SJSA1 (cell line): ENCODE data around the gene WDR91. TPM values are rescaled to one million over a fixed set of nuclear protein-coding genes. Genes with fewer than 3 reads are reported as not detected.

Source experiments
- DNase-seq, 2 experiments: peaks; one replicate each; pipeline ENCODE4 v3.0.0-alpha.2; 2015 to 2020; ENCODE audit warnings: low spot score in 2 of 2, low read depth in 1 of 2
- H3K27ac ChIP-seq: fragments of 250-450 bp; sonication (Bioruptor Pico); 2 replicates; pipeline ENCODE4 v1.5.1; 2020; ENCODE audit warnings: mild to moderate bottlenecking, moderate library complexity
- H3K27me3 ChIP-seq: fragments of 250-450 bp; sonication (Bioruptor Pico); replicated peaks from 2 replicates; pipeline ENCODE4 v1.5.1; 2020; ENCODE audit warnings: mild to moderate bottlenecking, moderate library complexity
- H3K36me3 ChIP-seq: fragments of 250-450 bp; sonication (Bioruptor Pico); 2 replicates; pipeline ENCODE4 v1.5.1; 2020; ENCODE audit warnings: mild to moderate bottlenecking
- H3K4me1 ChIP-seq: fragments of 250-450 bp; sonication (Bioruptor Pico); replicated peaks from 2 replicates; pipeline ENCODE4 v1.6.1; 2021; ENCODE audit warnings: mild to moderate bottlenecking
- H3K4me3 ChIP-seq: fragments of 250-450 bp; sonication (Bioruptor Pico); 2 replicates; pipeline ENCODE4 v1.5.1; 2020; ENCODE audit warnings: mild to moderate bottlenecking
- H3K9me3 ChIP-seq: fragments of 250-450 bp; sonication (Bioruptor Pico); replicated peaks from 2 replicates; pipeline ENCODE4 v1.5.1; 2020; ENCODE audit warnings: mild to moderate bottlenecking
- total RNA-seq: library from RNA; depleted of rRNA; stranded (reverse); fragments of >200 nt; shearing (Covaris generic); gene quantifications from 2 replicates; pipeline ENCODE4 v1.2.3, GENCODE V29; 2014; rRNA removed

The WDR91 gene
- total RNA-seq, 1 experiment from 2014 or later, result 11.0 TPM

DNA sequence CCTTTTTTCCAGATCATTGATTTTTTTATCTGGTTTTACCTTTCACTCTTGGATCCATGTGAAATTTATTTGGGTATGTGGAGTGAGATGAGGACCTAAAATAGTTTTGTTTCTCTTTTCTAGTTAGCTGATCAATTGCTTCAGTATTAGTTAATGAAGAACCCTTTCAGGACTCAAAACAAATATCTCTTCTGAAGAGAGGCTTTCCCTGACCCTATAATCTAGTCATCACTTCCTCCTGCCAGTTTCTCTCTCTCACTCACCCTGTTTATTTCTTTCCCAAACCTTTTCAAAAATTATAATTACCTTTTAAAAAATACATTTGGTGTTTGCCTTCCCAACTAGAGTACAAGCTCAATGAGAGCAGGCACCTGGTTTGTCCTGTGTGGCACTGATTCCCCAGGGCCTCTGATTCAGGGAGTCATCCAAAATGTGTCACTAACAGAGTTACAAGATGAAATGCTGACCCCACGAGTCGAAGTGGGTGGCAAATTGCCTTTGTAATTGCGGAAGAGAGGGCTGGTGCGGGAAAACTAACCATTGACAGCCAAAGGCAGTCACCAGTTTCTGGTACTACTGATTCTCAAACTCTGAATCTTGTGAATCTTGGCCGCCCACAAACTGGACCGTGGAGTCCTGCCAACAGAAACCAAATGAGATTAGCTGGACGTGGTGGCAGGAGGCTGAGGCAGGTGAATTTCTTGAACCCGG lies 61.1 kb downstream of the WDR91 start:
- Histone ChIP-seq H3K9me3 (no peaks in the 10 kb centered on the region), H3K4me1 (peaks cover 20% of the 10 kb centered on the region), H3K27me3 (no peaks in the 10 kb centered on the region), H3K4me3 (no peak overlapping the region), H3K27ac (no peak overlapping the region), H3K36me3 (no peaks in the 10 kb centered on the region)
- DNase-seq, result no peak

DNA sequence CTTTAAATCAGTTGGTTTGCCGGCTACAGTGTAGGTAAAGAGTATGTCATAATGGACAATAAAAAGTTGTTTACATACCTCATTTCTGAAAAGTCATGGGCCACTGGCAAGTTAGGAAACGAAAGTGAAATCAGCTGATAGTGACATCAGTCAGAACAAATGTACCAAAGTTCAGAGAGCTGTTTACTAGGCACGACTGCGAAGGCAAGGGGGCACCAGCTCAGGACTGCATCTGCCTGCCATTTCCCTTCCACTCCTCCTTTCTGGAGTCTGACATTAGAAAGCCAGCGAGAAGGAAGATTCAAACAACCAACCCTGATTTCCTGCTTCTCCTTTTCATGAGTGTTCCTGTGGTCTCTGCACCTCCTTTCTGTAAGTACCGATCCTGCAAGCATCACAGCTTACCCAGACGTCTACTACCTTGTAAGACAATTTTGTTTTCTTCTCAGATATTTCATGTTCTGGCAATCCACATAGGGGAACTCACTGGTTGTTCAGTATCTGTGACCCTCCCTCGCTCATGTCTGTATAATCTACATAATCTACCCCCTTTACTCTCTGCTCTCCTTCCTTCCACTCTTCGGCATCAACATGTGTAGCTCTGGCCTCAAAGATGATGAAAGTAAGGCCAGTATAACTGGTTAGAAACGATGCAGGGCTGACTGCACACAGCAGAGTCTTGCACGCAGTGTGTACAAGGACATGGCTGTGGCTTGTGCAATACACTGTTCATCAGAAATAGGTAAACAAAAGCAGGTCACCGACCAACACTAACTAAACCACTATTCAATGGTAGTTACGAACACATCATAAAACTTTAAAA lies 63.2 kb downstream of the WDR91 start, which contains the start of gene TMEM140:
TSS of gene TMEM140 (plus strand) at position 174 of the 823 bp plus-strand sequence. CDS start 16,370 bp downstream, outside the sequence.
- DNase-seq, result peak in 1 of 2 experiments; percentile 77
- H3K4me1 ChIP-seq, result peaks cover 20% of the 10 kb centered on the region
- H3K27me3 ChIP-seq, result no peaks in the 10 kb centered on the region
- H3K27ac ChIP-seq, result peak within 1 kb of the TSS; percentile 76
- no peaks in the 10 kb centered on the region for H3K36me3 ChIP-seq
- no peaks in the 10 kb centered on the region for H3K9me3 ChIP-seq
- H3K4me3 ChIP-seq, result peak within 1 kb of the TSS; percentile 40

DNA sequence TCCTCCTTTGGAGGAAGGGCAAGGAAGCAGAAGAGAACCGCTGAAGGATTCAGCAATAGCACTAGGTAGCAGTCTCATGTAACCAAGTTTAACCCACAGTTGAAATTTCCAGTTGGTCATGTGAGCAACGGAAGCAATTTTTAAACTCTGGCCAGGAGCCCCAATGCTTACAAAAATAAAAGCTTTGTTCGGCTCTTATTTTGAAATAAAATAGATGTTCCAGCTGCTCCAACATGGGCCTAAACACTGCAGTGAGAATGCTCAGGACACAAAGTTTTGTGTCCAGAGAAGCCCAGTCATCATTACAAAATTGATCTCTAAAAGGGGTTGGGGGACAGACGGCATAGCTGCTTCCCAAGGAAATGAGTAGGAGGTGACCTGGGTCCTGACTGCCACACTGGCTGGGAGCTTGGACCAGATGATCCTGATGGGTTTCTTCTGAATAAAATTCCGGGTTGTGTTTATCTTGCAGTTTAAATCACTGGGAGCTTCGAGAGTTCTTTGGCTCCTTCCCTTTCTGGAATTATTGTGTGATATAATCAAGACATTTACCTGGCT lies 63.9 kb downstream of the WDR91 start:
- H3K27ac ChIP-seq, result peak overlapping the region; percentile 76
- peaks cover 20% of the 10 kb centered on the region for H3K4me1 ChIP-seq
- no peaks in the 10 kb centered on the region for H3K36me3 ChIP-seq

GRCh38 chr7:135143885-135144668 lies 67.2 kb downstream of the WDR91 start:
- no peak overlapping the region for H3K4me3 ChIP-seq
- no peak for DNase-seq
- H3K4me1 ChIP-seq, result peaks cover 19% of the 10 kb centered on the region
- no peaks in the 10 kb centered on the region for H3K36me3 ChIP-seq
- no peaks in the 10 kb centered on the region; the same call in 1 of the 2 replicates for H3K9me3 ChIP-seq
- no peaks in the 10 kb centered on the region; the same call in 1 of the 2 replicates for H3K27me3 ChIP-seq
- no peak overlapping the region for H3K27ac ChIP-seq

More for the DNA sequence above, 63.9 kb downstream of the WDR91 start:
- no peaks in the 10 kb centered on the region for H3K27me3 ChIP-seq
- H3K4me3 ChIP-seq, result peak overlapping the region; percentile 40
- DNase-seq, result no peak
- no peaks in the 10 kb centered on the region for H3K9me3 ChIP-seq

Other genes starting within 250 kb of the WDR91 start
- gene AGBL3, start 225.0 kb downstream of the WDR91 start, total RNA-seq, result 0.03 and 0.37 TPM in 2 replicates
- 1.1 and 2.2 TPM in 2 replicates for gene TMEM140, start 63.5 kb downstream of the WDR91 start, total RNA-seq
- gene CYREN, start 40.8 kb downstream of the WDR91 start, total RNA-seq, result 67.1 and 81.6 TPM in 2 replicates
- gene STRA8, start 22.3 kb upstream of the WDR91 start, total RNA-seq, result not detected in 2 replicates